GM19438 (cell line): Measurements from ENCODE around the gene UTF1.
"Not testable (repeated sequence)": the region's sequence is repeated elsewhere in the genome, so short reads cannot be mapped to it uniquely, and the experiment has no call there.

Experiments
- ATAC-seq: cut with Tn5 transposase; IDR thresholded peaks from one replicate; pipeline ENCODE4 v1.9.1; 2021; ENCODE audit warnings: low read depth; ENCODE audit not compliant: unreplicated experiment

Gene UTF1

DNA sequence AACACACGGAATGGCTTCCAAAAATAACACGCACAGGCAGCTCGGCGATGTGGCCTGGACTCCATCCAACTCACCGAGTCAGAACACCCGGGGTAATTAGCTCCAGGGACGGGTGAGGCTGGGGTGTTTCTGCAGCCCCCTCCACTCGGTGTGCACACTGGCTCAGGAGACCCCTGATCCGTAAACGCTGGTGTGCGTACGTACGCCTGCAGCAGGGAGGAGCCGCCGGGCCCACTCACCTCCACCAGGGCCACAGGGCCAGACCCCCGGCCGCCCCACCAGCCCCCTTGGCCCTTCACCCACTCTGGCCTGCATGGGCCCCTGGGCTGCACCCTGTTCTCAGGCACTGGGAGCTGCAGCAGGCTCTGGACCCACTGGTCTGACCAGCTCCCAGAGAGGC is 22.4 kb upstream of the UTF1 start:
- ATAC-seq, result no peak

DNA sequence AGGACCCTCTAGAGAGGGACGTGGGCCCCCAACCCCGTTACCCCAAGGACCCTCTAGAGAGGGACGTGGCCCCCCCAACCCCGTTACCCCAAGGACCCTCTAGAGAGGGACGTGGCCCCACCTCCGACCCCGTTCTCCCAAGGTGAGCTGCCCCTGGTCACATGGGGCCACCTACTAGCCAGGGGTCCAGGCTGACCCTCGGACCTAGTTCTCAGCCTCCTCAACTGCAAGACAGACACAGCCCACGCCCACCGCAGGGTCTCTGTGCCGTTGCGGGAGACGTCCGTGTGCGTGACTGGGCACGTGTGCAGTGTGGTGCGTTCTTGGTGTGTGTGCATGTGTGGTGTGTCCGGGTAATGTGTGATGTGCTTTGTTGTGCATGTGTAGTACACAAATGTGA is 21.6 kb upstream of the UTF1 start:
- no peak for ATAC-seq

DNA sequence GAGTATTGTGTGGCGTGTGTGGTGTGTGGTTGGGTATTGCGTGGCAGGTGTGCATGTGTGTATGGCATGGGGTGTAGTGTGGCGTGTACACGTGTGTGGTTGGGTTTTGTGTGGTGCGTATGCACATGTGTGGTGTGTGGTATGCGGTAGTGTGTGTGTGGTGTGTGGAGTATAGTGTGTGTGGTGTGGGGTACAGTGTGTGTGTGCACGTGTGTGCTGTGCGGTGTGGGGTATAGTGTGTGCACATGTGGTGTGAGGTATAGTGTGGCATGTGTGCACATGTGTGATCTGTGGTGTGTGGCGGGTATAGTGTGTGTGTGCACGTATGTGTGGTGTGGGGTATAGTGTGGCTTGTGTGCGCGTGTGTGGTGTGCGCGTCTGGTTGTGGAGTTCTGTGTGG is 20.9 kb upstream of the UTF1 start:
- no peak for ATAC-seq

DNA sequence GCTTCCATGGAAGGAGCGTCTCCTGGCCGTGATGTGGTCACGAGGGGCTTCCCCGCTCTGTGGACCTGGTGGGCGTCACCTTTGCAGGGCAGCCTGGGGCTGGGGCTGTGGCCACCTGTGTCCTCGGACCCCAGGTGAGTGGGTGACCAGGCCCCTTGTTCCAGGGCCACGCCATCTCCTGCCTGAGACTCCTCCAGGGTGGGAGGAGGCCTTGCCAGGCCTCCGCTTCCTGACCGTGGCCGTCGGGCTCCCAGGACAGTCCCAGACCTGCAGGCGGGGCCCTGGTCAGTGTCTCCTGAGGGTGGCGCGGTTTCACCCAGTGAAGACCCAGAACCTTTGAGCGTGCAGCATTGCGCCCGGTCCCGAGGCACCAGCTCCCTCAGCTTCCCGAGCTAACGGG is 20.4 kb upstream of the UTF1 start:
- no peak for ATAC-seq

DNA sequence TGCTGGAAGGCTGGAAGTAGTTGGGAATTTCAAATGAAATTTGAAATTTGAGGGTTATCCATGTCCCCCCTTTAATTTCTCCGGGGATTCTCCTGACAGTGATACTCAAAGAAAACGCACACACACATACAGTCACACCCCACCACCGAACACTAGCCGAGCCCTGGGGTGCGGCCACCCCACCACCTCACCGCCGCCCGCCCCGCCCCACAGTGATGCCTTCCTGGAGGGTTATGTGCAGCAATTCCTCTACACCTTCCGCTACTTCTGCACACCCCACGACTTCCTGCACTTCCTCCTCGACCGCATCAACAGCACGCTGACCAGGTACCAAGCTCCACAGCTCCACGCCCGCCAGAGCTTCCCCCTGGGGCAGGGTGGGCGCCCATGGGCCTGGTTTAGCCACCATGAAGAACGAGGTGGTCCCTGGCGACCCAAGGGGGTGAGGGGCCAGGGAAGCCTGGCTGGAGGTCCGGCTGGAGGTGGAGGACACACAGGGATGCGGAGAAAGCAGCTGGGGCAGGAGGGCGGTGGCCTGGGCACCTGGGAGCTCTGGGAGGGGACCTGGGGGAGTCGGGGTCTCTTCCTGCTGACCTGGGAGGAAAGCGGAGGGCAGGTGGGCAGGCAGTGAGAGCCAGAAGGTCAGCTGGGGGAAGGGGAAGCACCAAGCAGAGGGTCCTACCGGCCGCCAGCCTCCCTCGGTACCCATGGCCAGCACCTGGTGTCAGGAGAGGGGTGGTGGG is 19.4 kb upstream of the UTF1 start:
- ATAC-seq, result no peak

DNA sequence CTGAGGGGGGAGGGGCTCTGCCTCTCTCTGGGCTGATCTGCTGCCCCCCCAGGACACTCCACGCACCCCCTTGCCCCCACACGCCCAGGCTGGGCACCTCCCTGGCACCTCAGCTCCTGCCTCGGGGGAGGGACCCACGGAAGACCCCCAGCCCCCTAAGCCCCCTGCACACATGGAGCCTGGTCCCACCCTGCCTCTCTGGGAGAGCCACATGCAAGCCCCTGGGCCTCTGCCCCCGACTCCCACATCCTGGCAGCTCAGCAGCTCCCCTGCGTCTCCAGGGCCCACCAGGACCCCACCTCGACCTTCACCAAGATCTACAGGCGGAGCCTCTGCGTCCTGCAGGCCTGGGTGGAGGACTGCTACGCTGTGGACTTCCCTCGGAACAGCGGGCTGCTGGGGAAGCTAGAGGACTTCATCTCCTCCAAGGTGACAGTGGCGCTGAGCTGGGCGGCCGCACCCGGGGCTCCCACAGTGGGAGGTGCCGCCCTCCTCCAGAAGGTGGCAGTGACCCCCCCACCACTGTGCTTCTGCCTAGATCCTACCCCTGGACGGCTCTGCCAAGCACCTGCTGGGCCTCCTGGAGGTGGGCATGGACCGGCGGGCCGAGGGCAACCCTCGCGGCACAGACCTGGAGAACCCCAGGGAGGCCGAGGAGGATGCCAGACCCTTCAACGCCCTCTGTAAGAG is 18.7 kb upstream of the UTF1 start:
- ATAC-seq, result no peak

DNA sequence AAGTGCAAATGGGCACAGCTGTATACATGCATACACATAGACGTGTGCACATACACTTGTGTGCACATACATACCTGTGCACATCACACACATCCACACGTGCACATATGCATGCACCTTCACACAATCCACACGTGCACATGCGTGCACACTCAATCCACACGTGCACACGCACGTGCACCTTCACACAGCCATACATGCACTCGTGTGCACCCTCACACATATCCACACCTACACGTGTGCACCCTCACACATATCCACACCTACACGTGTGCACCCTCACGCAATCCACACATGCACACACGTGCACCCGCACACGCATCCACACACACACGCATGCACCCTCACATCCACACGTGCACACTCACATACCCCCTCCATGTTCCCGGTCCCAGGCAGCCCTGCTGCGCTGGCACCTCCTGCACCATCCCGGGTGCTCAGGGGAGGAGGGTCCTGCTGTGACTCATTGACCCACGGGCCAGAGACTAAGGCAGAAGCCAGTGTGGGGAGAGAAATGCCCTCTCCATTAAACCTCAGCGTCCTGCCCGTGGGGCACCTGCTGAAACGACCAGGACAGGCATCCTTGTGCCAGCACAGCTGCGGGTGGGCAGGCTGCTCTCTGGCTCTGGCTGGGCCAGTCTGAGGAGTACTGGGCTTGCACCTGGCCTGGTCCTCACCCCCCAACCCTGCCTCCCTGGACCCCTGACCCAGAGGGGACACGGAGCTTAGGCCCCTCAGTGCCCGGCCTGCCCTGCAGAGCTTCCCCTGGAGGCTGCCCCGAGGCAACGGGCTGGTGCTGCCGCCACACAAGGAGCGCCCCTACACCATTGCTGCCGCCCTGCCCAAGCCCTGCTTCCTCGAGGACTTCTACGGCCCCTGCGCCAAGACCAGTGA is 17.8 kb upstream of the UTF1 start:
- no peak for ATAC-seq

DNA sequence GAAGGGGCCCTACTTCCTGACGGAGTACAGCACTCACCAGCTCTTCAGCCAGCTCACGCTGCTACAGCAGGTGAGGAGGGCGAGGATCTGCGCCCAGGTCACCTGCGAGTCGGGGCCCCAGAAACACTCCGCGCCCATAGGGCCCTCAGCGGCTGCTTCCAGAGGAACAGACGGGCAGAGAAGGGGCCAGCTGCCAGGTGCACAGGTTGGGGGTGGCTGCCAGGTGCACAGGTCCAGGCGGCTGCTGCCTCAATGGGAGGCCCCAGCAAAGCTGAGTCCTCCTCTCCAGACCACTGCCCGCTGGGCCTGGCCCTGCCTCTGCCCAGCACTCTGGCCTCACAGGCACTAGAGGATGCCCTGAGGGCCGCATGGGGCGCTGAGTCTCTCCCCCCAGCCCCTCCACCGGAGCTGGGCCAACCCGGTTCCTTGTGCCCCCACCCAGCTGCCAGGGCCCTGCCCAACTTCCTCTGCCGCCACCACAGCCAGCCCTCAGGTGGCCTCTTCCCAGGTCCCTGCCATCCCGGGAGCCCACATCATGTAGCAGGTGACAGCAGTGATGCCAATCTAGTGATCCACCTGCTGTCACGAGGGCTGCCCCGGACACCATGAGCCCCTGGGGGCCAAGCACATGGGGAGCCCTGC is 17.0 kb upstream of the UTF1 start:
- no peak for ATAC-seq

DNA sequence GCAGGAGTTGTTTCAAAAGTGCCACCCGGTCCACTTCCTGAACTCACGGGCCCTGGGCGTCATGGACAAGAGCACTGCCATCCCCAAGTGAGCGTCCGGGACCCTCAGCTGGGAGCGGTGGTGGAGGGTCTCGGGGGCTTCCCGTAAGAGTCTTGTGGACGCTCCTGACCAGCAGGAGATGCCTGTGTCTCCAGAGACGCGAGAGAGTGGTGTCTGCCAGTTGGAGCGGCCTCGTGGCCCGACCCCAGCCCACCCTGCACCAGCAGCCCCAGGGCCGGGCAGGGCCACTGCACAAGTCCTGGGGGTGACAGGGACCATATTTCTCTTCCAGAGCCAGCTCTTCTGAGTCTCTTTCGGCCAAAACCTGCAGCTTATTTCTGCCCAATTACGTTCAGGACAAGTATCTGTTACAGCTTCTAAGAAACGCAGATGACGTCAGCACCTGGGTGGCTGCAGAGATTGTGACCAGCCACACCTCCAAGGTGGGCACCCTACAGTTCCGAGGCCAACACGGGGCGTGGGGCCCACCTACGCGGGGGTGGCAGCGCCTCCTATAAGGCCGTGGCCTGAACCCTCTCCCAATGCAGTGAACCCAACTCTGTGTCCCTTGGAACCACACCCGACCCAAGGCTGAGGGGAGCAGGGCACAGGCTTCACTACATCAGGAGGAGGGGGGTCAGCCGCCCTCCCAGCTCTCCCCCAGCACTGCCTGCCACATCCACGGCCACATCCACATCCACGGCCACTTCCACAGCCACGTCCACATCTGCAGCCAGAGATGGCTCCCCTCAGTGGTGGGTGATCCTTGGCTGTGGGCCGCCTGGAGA is 16.2 kb upstream of the UTF1 start:
- ATAC-seq, result no peak

DNA sequence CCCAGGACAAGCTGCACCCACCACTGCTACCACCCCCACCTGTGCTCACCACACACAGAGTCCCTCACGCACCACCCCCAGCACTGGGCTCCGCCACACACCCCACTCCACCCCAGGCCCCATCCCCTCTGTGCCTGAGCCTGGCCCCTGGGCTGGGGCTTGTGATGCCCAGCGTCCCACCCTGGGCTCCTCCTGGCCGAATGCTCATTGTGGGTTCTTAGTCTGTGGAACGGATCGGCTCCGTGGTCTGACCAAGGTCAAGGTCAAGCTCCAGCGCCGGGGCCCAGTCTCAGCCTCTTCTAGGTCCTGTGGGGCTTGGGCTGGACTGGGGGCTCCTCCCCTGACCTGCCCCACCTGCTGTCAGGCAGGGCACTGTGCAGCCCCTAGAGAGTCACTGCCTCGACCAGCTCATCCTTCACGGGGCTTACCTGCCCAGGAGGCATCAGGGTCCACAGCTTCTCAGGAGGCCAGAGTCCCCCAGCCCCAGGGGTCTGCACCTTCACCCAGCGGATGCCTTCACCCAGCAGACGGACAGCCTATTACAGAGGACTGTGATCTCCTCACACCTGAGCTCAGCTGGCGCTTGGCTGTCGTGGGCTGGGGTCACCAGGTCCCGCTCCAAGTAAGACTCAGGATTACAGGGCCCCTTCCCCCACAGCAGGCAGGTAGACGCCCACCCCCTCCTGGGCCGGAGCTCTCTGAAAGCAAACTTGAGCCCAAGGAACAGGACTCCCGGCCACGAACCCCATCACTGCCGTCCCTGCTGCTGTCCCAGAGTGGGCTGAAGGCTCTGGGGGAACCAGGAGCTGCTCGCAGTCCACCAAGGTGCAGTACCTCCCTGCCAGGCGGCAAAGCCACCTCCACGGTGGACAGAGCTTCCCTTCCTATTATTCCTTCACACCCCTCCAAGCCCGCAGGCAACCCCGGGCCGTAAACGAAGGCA is 15.3 kb upstream of the UTF1 start:
- no peak for ATAC-seq

DNA sequence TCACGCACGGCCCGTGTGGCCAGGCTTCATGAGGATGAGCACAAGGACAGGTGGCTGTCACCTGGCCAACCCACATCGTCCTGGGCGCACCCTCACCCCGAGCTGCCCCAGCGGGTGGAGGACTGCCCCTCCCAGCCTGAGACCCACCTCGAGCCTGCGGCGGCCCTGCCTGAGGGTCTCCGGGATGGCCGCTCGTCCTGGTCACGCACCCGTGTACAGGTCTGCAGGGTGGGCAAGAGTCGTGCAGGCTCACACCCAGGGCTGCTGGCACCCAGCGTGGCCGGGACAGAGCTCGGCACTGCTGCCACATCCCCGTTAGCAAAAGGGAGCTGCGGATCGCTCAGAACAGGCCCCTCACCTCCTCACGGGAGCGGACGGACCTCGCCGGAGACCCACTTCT is 14.4 kb upstream of the UTF1 start:
- ATAC-seq, result no peak

DNA sequence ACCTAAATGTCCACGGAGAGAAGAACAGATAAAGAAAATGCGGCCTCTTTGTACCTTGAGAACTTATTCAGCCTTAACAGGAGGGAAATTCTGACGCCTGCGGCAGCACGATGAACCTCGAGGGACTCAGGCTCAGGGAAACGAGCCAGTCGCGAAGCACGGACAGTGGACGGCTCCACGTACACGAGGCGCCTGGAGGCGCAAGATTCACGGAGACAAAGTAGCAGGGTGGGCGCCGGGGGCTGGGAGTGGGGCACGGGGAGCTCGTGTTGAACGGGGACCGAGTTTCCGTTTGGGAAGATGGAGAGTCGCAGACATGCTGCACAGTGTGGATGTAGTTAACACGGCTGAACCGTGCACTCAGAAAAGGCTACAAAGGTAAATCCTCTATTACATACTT is 13.2 kb upstream of the UTF1 start:
- ATAC-seq, result no peak

DNA sequence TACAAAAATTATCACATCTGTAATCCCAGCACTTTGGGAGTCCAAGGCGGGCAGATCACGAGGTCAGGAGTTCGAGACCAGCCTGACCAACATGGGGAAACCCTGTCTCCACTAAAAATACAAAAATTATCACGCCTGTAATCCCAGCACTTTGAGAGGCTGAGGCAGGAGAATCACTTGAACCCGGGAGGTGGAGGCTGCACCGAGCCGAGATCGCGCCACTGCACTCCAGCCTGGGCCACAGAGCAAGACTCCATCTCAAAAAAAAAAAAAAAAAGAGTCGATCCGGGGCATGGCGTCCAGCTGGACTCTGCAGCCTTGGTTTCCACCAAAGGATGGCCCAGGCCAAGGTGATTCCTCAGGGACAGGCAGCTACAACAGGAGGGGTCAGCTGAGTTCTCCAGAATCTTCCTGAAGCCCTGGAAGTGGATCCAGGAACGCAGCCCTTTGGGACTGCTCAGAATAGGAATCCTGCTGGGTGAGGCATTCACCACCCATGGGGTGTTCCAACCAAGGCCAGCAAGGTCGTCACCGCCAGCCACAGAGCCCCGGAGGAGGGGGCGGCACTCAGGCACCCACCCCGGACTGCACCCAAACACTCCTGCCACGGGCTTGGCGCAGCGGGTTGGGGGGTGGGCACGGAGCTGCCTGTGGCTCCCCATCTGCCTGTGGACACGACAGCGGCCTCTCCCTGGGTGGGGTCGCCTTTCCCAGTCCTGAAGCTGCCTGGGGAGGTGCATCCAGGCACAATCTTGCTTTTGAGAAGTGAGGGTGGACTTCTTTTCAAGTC is 12.0 kb upstream of the UTF1 start:
- no peak for ATAC-seq

DNA sequence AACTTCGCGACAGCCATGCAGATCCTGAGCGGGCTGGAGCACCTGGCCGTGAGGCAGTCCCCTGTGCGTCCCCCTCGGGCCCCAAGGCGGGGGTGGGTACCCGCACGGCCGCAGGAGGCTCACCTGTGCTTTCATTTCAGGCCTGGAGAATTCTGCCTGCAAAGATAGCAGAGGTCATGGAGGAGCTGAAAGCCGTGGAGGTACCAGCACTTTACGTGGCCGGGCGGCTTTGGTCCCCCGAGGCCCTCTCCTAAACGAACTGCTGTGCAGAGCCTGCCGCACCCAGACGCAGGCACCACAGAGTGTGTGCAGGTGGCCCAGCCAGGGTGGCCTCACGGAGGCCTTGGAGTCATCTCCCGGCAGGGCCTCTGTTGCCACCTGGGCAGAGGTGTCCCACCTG is 11.1 kb upstream of the UTF1 start:
- ATAC-seq, result no peak

DNA sequence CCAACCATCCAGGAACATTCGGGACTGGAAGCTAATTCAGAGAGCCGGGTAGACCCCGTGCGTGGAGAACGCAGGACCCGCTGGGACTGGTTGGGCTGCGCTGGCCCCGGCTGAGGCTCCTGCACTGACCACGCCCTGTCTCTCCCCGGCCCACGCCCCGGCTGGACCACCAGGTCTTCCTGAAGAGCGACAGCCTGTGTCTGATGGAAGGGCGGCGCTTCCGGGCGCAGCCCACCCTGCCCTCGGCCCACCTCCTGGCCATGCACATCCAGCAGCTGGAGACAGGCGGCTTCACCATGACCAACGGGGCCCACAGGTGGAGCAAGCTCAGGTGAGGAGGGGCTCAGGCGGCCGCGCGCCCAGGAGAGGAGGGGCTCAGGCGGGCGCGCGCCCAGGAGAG is 10.2 kb upstream of the UTF1 start:
- no peak for ATAC-seq

DNA sequence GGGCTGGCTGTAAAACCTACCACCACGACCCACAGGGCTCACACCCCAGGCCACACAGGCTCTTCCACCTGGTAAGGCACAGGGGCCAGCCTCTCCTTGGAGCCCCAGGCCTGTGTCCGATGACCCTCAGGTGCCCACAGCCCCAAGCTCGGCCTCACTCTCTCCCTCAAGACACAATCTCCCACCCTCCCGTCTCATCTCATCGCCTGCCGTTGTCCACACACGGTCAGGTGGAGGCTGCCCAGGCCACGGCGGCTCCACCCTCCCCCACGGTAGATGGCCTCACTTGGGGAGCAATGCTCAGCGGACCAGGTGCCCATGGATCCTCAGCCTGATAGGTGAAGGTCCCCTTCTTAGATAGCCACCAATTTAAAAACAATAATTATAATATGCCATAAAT is 8.7 kb upstream of the UTF1 start:
- ATAC-seq, result no peak

DNA sequence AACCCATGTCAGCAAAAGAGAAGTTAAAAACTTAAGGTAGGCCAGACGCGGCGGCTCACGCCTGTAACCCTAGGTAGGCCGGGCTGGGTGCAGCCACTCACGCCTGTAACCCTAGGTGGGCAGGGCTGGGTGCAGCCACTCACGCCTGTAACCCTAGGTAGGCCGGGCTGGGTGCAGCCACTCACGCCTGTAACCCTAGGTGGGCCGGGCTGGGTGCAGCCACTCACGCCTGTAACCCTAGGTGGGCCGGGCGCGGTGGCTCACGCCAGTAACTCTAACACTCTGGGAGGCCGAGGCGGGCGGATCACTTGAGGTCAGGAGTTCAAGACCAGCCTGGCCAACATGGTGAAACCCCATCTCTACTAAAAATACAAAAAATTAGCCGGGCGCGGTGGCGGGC is 8.3 kb upstream of the UTF1 start:
- not testable (repeated sequence) for ATAC-seq

DNA sequence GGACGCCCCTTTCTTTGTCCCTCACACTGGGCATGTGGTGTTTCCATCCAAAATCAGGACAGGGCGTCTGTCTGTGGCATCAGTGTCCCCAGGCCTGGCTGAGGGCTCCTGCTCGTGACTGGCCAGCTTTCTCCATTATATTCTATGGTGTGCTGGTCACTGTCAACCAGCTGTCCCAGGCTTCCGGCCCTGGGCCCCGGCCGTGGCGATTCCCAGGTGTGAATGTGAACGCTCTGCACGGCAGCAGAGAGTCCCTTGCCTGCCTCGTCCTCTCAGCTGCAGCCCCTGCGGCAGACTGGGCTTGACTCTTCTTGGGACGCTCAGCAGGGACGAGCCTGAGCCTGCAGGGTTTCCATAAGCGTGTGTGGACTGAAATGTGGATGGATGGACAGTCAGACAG is 5.9 kb upstream of the UTF1 start:
- ATAC-seq, result no peak
